HEK293T (cell line): Measurements from ENCODE around the gene CRYL1.

Source experiments
- ARNT ChIP-seq: fragments of 450-650 bp; IDR thresholded peaks from 2 replicates; pipeline ENCODE4 v1.6.1; 2017; ENCODE audit warnings: mild to moderate bottlenecking
- CTBP1 ChIP-seq: fragments of 450-650 bp; IDR thresholded peaks from 2 replicates; pipeline ENCODE4 v1.6.1; 2016; ENCODE audit warnings: borderline replicate concordance
- ELF4 ChIP-seq: fragments of 450-650 bp; IDR thresholded peaks from 2 replicates; pipeline ENCODE4 v1.6.1; 2017; ENCODE audit warnings: antibody characterized with exemption
- FOXM1 ChIP-seq: fragments of 450-650 bp; IDR thresholded peaks from 2 replicates; pipeline ENCODE4 v1.6.1; 2017; ENCODE audit warnings: mild to moderate bottlenecking, borderline replicate concordance
- TARDBP ChIP-seq: fragments of 450-650 bp; IDR thresholded peaks from 2 replicates; pipeline ENCODE4 v1.6.1; 2016
- TF ChIP-seq, protein P1 (sequence below): fragments of 450-650 bp; IDR thresholded peaks from 2 replicates; pipeline ENCODE4 v1.6.1; 2016

DNA sequence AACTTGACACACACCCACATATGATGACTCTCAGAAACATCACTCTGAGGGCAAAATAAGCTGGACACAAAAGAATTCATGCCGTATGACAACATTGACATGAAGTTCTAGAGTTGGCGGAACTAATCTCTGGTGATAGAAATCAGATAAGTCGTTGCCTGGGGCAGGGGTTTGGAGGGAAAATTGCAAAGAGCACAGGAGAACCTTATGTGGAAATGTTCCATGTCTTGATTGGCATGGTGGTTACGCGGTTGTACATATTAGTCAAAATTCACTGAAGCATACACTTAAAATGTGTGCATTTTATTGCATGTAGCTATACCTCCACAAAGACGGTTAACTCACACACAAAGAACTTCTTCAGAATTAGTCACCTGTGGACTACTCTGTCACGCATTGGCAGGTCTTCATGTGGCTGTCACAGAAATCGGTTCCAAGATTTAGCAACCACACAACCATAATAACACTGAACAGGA lies 155.7 kb downstream of the CRYL1 start:
- TF ChIP-seq ARNT (no peak), FOXM1 (no peak), TARDBP (no peak), ELF4 (no peak), CTBP1 (no peak)
- TF ChIP-seq, protein P1, sequence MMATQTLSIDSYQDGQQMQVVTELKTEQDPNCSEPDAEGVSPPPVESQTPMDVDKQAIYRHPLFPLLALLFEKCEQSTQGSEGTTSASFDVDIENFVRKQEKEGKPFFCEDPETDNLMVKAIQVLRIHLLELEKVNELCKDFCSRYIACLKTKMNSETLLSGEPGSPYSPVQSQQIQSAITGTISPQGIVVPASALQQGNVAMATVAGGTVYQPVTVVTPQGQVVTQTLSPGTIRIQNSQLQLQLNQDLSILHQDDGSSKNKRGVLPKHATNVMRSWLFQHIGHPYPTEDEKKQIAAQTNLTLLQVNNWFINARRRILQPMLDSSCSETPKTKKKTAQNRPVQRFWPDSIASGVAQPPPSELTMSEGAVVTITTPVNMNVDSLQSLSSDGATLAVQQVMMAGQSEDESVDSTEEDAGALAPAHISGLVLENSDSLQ = no peak
